CD4-positive, alpha-beta T cell treated with Interleukin-12 subunit alpha and Interleukin-12 subunit beta, for 1 hour (primary cell): Measurements from ENCODE around the gene NFYC.
A peak's percentile ranks its signal among the peaks of the same experiment; 100 is the strongest.

Source experiments
- DNase-seq: peaks from one replicate; pipeline ENCODE4 v3.0.0-alpha.2; 2020

The NFYC gene

DNA sequence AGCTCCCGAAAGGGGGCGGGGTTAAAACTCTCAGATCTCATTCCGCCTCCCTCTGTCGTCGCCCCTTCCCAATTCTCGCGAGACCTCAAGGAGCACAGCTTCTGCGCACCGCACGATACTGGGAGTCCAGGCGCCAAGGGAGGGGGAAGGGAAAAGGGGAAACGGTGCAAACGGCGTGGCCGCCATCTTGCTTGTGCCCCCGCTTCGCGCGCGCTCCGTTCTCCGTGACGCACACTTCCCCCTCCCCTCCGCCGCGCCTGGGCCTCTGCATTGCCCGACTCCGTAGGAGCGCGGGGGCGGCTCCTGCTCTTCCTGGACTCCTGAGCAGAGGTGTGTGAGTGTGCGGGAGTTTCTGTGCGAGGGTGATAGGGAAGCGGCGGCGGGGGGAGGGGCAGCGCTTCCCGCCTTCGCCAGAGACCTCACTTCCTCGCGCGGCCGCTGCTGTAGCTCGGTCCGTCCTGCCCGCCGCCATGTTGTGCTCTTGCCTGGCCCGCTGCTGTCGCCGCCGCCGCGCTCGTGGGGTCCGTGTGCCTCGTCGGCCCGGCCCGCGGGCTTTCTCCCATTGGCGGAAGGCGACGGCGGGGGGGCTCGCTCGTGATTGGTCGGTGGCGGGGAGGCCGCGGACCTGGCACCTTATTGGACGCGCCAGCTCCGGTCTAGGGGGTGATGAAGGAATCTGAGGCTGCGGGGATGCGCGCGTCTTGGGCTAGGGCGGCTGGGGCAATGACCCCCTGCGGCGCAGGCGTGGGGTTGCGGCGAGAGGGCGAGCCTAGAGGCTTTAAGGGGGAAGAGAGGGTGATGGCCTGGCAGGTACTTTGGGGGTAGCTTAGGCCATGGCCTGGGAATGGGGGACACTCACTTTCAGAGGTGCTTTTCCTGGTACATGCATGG is at the start of gene NFYC:
Gene NFYC (plus strand): TSS at position 167 of the 891 bp plus-strand sequence. CDS start 47,140 bp downstream, outside the sequence.
- DNase-seq: peak; percentile 97

GRCh38 chr1:40645118-40645680 is 46.3 kb upstream of the NFYC start:
- no peak for DNase-seq

GRCh38 chr1:40646315-40646714 is 45.2 kb upstream of the NFYC start:
- DNase-seq: no peak

DNA sequence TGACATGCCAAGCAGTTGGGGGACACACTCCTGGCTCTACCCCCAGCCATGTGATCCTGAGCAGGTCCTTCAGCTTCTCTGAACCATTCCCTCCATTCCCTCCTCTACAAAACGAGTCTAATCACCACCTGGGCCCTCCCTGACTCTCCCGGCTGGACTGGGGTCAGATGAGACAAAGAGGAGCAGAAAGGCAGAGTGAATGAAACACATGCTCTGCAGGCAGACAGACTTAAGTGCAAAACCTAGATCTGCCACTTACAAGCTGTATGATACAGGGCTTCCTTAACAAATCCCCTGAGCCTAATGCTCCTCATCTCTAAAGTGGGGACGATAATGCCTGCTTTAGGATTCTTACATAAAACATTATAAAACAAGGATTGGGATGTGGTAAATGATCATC is 43.3 kb upstream of the NFYC start:
- no peak for DNase-seq

DNA sequence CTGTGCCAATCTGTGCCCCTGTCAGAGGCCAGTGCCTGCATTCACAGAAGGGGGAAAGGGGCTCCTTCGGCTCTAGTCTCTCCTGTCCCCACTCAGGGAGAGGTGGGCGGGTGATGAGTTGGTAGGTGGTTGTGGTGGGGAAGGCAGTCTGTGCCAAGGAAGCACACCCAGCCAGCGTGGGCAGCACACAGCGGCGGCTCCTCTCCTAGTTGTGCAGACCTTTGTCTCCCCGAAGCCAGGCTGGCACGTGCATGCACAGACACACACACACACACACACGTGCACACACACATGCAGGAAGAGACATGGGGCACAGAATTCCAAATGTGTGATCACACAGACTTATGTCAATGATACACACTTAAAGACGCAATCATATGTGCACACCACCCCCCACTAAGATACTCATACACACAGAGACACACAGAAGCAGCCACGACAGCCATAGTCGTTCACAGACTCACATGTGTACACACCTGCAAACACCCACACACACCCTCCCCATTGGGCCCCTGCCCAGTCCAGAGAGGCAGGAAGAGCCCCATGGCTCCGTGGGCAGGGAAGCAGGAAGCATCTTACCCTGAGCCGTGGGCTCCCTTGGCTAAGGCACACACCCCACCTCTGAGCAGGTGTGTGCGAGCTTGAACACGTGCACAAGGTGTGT is 42.4 kb upstream of the NFYC start:
- no peak for DNase-seq

GRCh38 chr1:40649592-40649930 is 41.9 kb upstream of the NFYC start:
- no peak for DNase-seq

DNA sequence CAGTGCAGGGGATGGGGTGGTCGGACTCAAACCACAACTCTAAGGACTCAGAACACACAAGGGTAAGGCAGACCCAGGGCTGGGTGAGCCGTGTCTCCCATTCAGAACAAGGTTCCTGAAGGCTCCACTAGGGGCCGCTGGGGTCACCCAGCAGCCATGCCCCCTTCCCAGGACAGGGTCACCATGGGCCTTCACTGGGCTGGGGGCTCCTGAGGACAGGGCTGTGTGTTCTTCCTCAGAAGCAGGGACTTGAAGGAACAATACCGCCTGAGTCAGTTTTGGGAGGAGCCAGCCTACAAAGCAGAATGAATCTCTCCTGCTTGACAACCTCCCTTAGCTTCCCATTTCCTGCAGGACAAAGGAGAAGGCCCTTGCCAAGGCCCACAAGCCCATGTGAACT is 41.4 kb upstream of the NFYC start:
- no peak for DNase-seq

- no peak for DNase-seq
Measured at GRCh38 chr1:40651138-40651857, 40.2 kb upstream of the NFYC start.

GRCh38 chr1:40652468-40652867 is 39.0 kb upstream of the NFYC start:
- no peak for DNase-seq

GRCh38 chr1:40652979-40653378 is 38.5 kb upstream of the NFYC start:
- DNase-seq: no peak

DNA sequence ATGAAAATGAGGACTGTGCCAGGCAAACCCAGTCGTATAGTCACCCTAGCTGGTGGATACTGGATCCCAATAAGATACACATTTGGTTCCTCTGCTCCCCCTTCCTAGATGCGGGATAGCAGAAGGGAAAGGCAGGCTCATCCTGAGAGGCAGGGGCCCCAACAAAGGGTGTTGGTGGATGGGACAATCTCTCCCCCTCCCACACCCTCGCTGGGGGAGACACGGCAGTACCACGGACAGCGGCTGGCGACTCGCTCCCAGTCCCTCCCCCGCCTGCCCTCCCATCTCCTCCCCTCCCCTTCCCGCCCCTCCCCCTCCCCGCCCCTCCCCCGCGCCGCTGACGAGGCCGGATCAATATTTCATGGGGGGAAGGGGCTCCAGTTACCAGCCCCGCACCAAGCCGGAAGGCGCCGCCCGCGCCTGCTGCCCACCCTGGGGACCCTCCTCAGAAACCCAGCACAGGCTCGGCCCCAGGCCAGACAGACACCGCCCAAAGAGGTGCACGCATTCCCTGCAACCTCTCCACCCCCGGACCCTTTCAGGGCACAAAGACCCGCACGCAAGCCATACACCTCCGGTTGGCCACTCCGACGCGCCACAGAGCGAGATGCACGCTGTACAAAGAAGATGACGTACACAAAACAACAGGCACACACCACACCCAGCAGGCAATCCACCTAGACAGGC is 37.5 kb upstream of the NFYC start:
- no peak for DNase-seq

GRCh38 chr1:40657046-40657445 is 34.5 kb upstream of the NFYC start:
- DNase-seq: no peak

GRCh38 chr1:40658751-40659648 is 32.5 kb upstream of the NFYC start:
- no peak for DNase-seq

- no peak for DNase-seq
Measured at GRCh38 chr1:40659649-40659947, 31.9 kb upstream of the NFYC start.

DNA sequence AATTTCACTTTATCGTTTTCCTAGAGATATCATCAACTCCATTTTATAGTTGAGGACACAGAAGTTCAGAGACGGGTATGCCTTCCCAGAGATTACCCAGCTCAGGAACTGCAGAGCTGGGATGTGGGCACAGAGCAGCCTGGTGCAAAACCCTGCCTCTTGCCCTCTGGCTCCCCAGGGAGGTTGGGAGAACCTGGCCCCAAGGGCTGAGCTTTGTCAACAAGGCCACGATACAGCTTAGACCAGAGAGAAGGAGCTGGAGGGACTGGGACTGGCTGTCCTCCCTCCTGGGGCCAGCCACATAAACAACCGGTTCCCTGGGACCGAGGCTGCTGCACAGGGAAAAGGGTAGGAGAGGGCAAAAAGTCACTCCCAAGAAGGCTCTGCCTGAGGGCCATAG is 29.8 kb upstream of the NFYC start:
- no peak for DNase-seq

DNA sequence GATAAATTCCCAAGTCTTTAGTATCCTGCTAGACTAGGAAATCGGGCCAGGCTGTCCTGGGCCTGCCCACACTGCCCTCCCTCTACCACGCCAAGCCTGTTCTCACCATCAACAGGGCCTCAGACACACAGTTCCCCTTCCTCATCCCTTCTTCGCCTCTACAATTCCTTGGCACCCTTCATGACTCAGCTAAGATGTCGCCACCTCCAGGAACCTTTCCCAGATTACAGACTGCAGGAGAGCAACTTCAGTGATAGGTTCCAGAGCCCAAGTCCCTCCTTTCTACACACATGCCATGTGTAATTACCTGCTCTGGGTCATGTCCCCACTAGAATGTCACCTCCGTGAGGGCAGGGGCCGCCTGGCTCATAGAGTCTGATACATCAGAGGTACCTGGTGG is 29.4 kb upstream of the NFYC start:
- DNase-seq: no peak

DNA sequence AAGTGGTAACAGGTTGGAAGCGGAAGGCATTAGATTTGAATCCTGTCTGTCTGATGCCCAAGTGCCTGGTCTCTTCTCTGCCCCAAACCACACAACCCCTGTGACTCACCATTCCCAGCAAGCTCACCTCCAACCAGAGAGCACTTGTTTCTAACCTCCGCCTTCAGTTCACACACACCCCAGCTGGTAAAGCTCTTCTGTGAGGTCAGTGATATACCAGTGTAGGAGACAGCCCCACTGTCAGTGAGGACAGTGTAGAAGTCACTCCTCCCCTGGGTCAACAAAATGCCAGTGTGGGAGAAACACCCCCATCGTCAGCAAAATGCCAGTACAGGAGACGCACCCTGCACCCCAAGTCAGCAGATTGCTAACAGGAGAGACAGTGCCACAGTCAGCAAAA is 28.6 kb upstream of the NFYC start:
- DNase-seq: no peak

GRCh38 chr1:40663324-40664166 is 28.0 kb upstream of the NFYC start:
- no peak for DNase-seq

DNA sequence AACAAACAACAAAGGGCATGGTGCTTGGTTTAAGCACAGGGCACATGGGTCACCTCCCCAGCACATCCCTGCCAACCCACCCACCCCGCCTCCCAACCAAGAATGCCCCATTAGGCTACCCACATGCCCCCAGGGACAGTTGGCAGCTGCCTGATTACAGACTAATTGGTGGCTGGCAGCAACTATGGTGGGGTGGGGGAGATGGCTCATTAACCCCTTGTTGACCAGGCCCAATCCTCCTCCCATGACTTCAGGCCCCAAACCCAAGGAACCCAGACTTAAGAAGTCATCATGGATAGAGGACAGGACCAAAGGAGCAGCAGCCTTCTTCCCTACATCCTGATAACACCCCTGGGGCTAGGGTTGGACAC is 27.4 kb upstream of the NFYC start:
- no peak for DNase-seq

GRCh38 chr1:40664791-40665190 is 26.7 kb upstream of the NFYC start:
- no peak for DNase-seq
